CD14-positive monocyte (primary cell): ENCODE data around the gene SEMA3G. TPM values are rescaled to one million over a fixed set of nuclear protein-coding genes. Genes with fewer than 3 reads are reported as not detected.

ENCODE experiments used
- DNase-seq, 3 donors: peaks; one replicate each; pipeline ENCODE4 v3.0.0-alpha.2; 2011 to 2022
- H2AFZ ChIP-seq: 2 replicates; pipeline ENCODE4 v1.6.0; 2012; ENCODE audit warnings: mild to moderate bottlenecking, low read depth, low read length, inconsistent platforms; ENCODE audit not compliant: insufficient read depth, poor library complexity, severe bottlenecking
- H3K27ac ChIP-seq, 2 donors: 1 replicate in 1 of 2; 2 replicates in 1 of 2; pipeline ENCODE4 v1.5.1; 2012 to 2013; ENCODE audit warnings: low read length in 2 of 2, control low read depth in 1 of 2, inconsistent platforms in 1 of 2, low read depth in 1 of 2, mild to moderate bottlenecking in 1 of 2
- H3K27me3 ChIP-seq, 2 donors: one replicate each; pipeline versions ENCODE4 v1.6.0 to v1.6.1; 2011 to 2013; ENCODE audit warnings: low read length in 2 of 2; ENCODE audit not compliant: control insufficient read depth in 2 of 2, insufficient read depth in 2 of 2
- H3K36me3 ChIP-seq, 2 donors: replicated peaks in 1 of 2; 1 replicate in 1 of 2; 2 replicates in 1 of 2; pipeline versions ENCODE4 v1.5.1 to v1.6.1; 2012 to 2013; ENCODE audit warnings: low read length in 2 of 2, control low read depth in 1 of 2, inconsistent platforms in 1 of 2, mild to moderate bottlenecking in 1 of 2; ENCODE audit not compliant: insufficient read depth in 2 of 2, control insufficient read depth in 1 of 2
- H3K4me1 ChIP-seq, 2 donors: 1 replicate in 1 of 2; 2 replicates in 1 of 2; pipeline versions ENCODE4 v1.5.1 to v1.6.1; 2012 to 2013; ENCODE audit warnings: low read length in 2 of 2, control low read depth in 1 of 2, inconsistent platforms in 1 of 2, mild to moderate bottlenecking in 1 of 2, moderate library complexity in 1 of 2; ENCODE audit not compliant: insufficient read depth in 2 of 2, control insufficient read depth in 1 of 2
- H3K4me2 ChIP-seq: replicated peaks from 2 replicates; pipeline ENCODE3; 2012; ENCODE audit warnings: low read length, moderate library complexity, mild to moderate bottlenecking; ENCODE audit not compliant: poor library complexity, severe bottlenecking; ENCODE audit errors: extremely low read depth
- H3K4me3 ChIP-seq, 3 experiments: fragments of 200-600 bp in 1 of 3; sonication (generic) in 1 of 3; replicated peaks in 1 of 3; 1 replicate in 2 of 3; 2 replicates in 1 of 3; pipeline ENCODE4 v1.5.1; 2011 to 2013; ENCODE audit warnings: low read length in 3 of 3, mild to moderate bottlenecking in 3 of 3, control low read depth in 2 of 3, low read depth in 2 of 3, inconsistent platforms in 1 of 3, moderate library complexity in 1 of 3
- H3K79me2 ChIP-seq: 2 replicates; pipeline ENCODE4 v1.6.0; 2012; ENCODE audit warnings: mild to moderate bottlenecking, control low read depth, inconsistent platforms, low read length, moderate library complexity; ENCODE audit not compliant: insufficient read depth
- H3K9ac ChIP-seq: 2 replicates; pipeline ENCODE4 v1.6.0; 2017; ENCODE audit warnings: low read length, mild to moderate bottlenecking; ENCODE audit not compliant: insufficient read depth, poor library complexity, severe bottlenecking
- H3K9me3 ChIP-seq, 2 donors: replicated peaks in 1 of 2; 1 replicate in 1 of 2; 2 replicates in 1 of 2; pipeline versions ENCODE4 v1.5.1 to v1.6.1; 2012 to 2013; ENCODE audit warnings: low read length in 2 of 2, control low read depth in 1 of 2; ENCODE audit not compliant: control insufficient read depth in 1 of 2, insufficient read depth in 1 of 2
- H4K20me1 ChIP-seq: 2 replicates; pipeline ENCODE4 v1.6.0; 2012; ENCODE audit warnings: mild to moderate bottlenecking, low read length, control low read depth, moderate library complexity; ENCODE audit not compliant: insufficient read depth
- H3K27ac Mint-ChIP-seq, 7 donors: one replicate each; pipeline ENCODE4 v1.8.0; 2020; ENCODE audit warnings: mild to moderate bottlenecking in 7 of 7, mixed read lengths in 7 of 7, moderate library complexity in 6 of 7, inconsistent platforms in 2 of 7
- H3K27me3 Mint-ChIP-seq, 3 donors: one replicate each; pipeline ENCODE4 v1.8.0; 2021 to 2022; ENCODE audit warnings: low read depth in 3 of 3, mild to moderate bottlenecking in 3 of 3, mixed read lengths in 3 of 3, moderate library complexity in 3 of 3, inconsistent platforms in 1 of 3
- H3K36me3 Mint-ChIP-seq, 2 donors: one replicate each; pipeline ENCODE4 v1.8.0; 2020; ENCODE audit warnings: mixed read lengths in 2 of 2, inconsistent platforms in 1 of 2, mild to moderate bottlenecking in 1 of 2
- H3K4me1 Mint-ChIP-seq: one replicate; pipeline ENCODE4 v1.8.0; 2020; ENCODE audit warnings: mild to moderate bottlenecking, mixed read lengths
- H3K4me3 Mint-ChIP-seq, 2 donors: one replicate each; pipeline ENCODE4 v1.8.0; 2020; ENCODE audit warnings: mild to moderate bottlenecking in 2 of 2, mixed read lengths in 2 of 2, moderate library complexity in 1 of 2
- H3K9me3 Mint-ChIP-seq, 7 donors: one replicate each; pipeline ENCODE4 v1.8.0; 2020 to 2022; ENCODE audit warnings: mixed read lengths in 7 of 7, mild to moderate bottlenecking in 6 of 7, moderate library complexity in 6 of 7, inconsistent platforms in 2 of 7
- CTCF ChIP-seq: fragments of 200-600 bp; IDR thresholded peaks from one replicate; pipeline ENCODE4 v1.8.0; 2022; ENCODE audit warnings: antibody characterized with exemption, mild to moderate bottlenecking
- WGBS: methylation state at CpG from one replicate; pipeline ENCODE4 v1.1.5; 2013; ENCODE audit warnings: missing lambda C conversion rate; ENCODE audit not compliant: insufficient coverage; 5-methylcytosine and 5-hydroxymethylcytosine counted together
- intact Hi-C, 2 donors: fragments of 100-400 bp; cut with micrococcal nuclease; formaldehyde crosslinking; loops; one replicate each; pipeline versions ENCODE4 v1.15.0 to v1.15.1; 2023
- polyA plus RNA-seq, 3 donors: library from polyadenylated mRNA; depleted of rRNA in 1 of 3; unstranded in 2 of 3; stranded (reverse) in 1 of 3; fragments of 300-500 nt in 2 of 3; fragments of >200 nt in 1 of 3; fragmentation: Illumina TruSeq in 2 of 3; gene quantifications; 1 replicate in 2 of 3; 2 replicates in 1 of 3; pipeline ENCODE4 v1.2.3, GENCODE V29; 2012 to 2021

The SEMA3G gene
- polyA plus RNA-seq, 3 donors: 0.03 TPM; not detected in 2

GRCh38 chr3:52455283-52456168 is 10.6 kb upstream of the SEMA3G start, which contains the start of gene NISCH:
NISCH (plus strand) TSS chr3:52455604; CDS start chr3:52455642, 38 bp downstream.
- H3K9ac ChIP-seq: peak within 1 kb of the TSS; percentile 85
- H3K27ac ChIP-seq: peak within 1 kb of the TSS; percentile 57 to 94
- peak within 1 kb of the TSS; percentile 97 for H2AFZ ChIP-seq
- intact Hi-C loops: loop anchor here in 1 of 2 donors (5.0 kb wide), 1 partner anchor 82 kb away; the partner anchor contains the start of gene UQCC5
- H3K9me3 ChIP-seq: no peaks in the 10 kb centered on the region
- under 1% methylated on average over 86 of the region's 86 CpGs for WGBS
- peaks cover 33% of the 10 kb centered on the region for H3K4me1 Mint-ChIP-seq
- H3K27me3 ChIP-seq: no peaks in the 10 kb centered on the region
- peak within 1 kb of the TSS; percentile 80 to 94 (median 92) for H3K27ac Mint-ChIP-seq
- peaks cover 18 to 29% of the 10 kb centered on the region in 2 donors for H3K36me3 ChIP-seq
- TF ChIP-seq CTCF: no peak
- peaks cover 43% of the 10 kb centered on the region for H3K79me2 ChIP-seq
- DNase-seq: peak; percentile 80 to 83 (median 81)
- H3K4me3 ChIP-seq: peak within 1 kb of the TSS; percentile 81 to 91 (median 89)
- H3K4me2 ChIP-seq: peak within 1 kb of the TSS; percentile 96
- peak within 1 kb of the TSS; percentile 90 to 92 for H3K4me3 Mint-ChIP-seq
- peaks cover 26 to 32% of the 10 kb centered on the region in 2 donors for H3K36me3 Mint-ChIP-seq
- H3K27me3 Mint-ChIP-seq: peaks cover 0 to 3% (median 2%) of the 10 kb centered on the region in 3 donors
- H3K4me1 ChIP-seq: peaks cover 27 to 31% of the 10 kb centered on the region in 2 donors
- peaks cover 16% of the 10 kb centered on the region for H4K20me1 ChIP-seq
- peaks cover 0 to 8% (median 3%) of the 10 kb centered on the region in 7 donors for H3K9me3 Mint-ChIP-seq

GRCh38 chr3:52454938-52455282 is 10.0 kb upstream of the SEMA3G start:
- Histone ChIP-seq H3K4me2 (peak overlapping the region; percentile 96), H3K27me3 (no peaks in the 10 kb centered on the region), H3K4me3 (peak overlapping the region; percentile 81 to 91 (median 89)), H2AFZ (peak overlapping the region; percentile 97), H4K20me1 (peaks cover 16% of the 10 kb centered on the region), H3K36me3 (peaks cover 13 to 23% of the 10 kb centered on the region in 2 donors), H3K9ac (peak overlapping the region; percentile 85), H3K4me1 (peaks cover 27 to 31% of the 10 kb centered on the region in 2 donors), H3K79me2 (peaks cover 37% of the 10 kb centered on the region), H3K9me3 (no peaks in the 10 kb centered on the region), H3K27ac (peak overlapping the region; percentile 57 to 94)
- Mint-ChIP-seq H3K4me3 (peak overlapping the region; percentile 90 to 92), H3K9me3 (peaks cover 0 to 9% (median 3%) of the 10 kb centered on the region in 7 donors), H3K4me1 (peaks cover 33% of the 10 kb centered on the region), H3K36me3 (peaks cover 20 to 27% of the 10 kb centered on the region in 2 donors), H3K27me3 (peaks cover 0 to 3% (median 2%) of the 10 kb centered on the region in 3 donors), H3K27ac (peak overlapping the region; percentile 80 to 94 (median 92))
- no peak for DNase-seq
- WGBS: 69% methylated on average over 8 of the region's 11 CpGs
- intact Hi-C loops: loop anchor here in 1 of 2 donors (5.0 kb wide), 1 partner anchor 82 kb away; the partner anchor contains the start of gene UQCC5
- no peak for TF ChIP-seq CTCF
